Mesenchymal stem cell (in vitro differentiated cells and primary cell): ENCODE data around the gene RPL35A.
A peak's percentile ranks its signal among the peaks of the same experiment; 100 is the strongest.
"Not testable (repeated sequence)": the region's sequence is repeated elsewhere in the genome, so short reads cannot be mapped to it uniquely, and the experiment has no call there.

Experiments
- DNase-seq: peaks from one replicate; pipeline ENCODE4 v3.0.0-alpha.2; 2013
- H2AFZ ChIP-seq: one replicate; pipeline ENCODE4 v1.6.1; 2013; ENCODE audit warnings: low read depth, mild to moderate bottlenecking, control low read depth, inconsistent platforms, low read length, moderate library complexity
- H2AK5ac ChIP-seq: 2 replicates; pipeline ENCODE4 v1.6.1; 2013; ENCODE audit warnings: low read length, moderate library complexity, mild to moderate bottlenecking, inconsistent platforms; ENCODE audit not compliant: severe bottlenecking
- H2BK120ac ChIP-seq: one replicate; pipeline ENCODE4 v1.6.1; 2013; ENCODE audit warnings: low read depth, mild to moderate bottlenecking, inconsistent platforms, low read length, moderate library complexity
- H2BK12ac ChIP-seq, 2 experiments: one replicate each; pipeline ENCODE4 v1.6.1; 2013; ENCODE audit warnings: inconsistent platforms in 2 of 2, low read length in 2 of 2, mild to moderate bottlenecking in 2 of 2, moderate library complexity in 2 of 2, control low read depth in 1 of 2
- H2BK15ac ChIP-seq: one replicate; pipeline ENCODE4 v1.6.1; 2013; ENCODE audit warnings: mild to moderate bottlenecking, low read depth, inconsistent platforms; ENCODE audit not compliant: poor library complexity, severe bottlenecking
- H2BK5ac ChIP-seq: 2 replicates; pipeline ENCODE4 v1.6.1; 2013; ENCODE audit warnings: low read depth, mild to moderate bottlenecking, low read length, control low read depth, inconsistent platforms; ENCODE audit not compliant: poor library complexity, severe bottlenecking
- H3K14ac ChIP-seq, 2 experiments: one replicate each; pipeline ENCODE4 v1.6.1; 2013; ENCODE audit warnings: inconsistent platforms in 2 of 2, low read length in 2 of 2, control low read depth in 1 of 2, mild to moderate bottlenecking in 1 of 2, moderate library complexity in 1 of 2
- H3K18ac ChIP-seq, 2 experiments: one replicate each; pipeline ENCODE4 v1.6.1; 2013; ENCODE audit warnings: inconsistent platforms in 2 of 2, low read length in 2 of 2, control low read depth in 1 of 2, low read depth in 1 of 2, mild to moderate bottlenecking in 1 of 2
- H3K23ac ChIP-seq, 2 experiments: one replicate each; pipeline ENCODE4 v1.6.1; 2013; ENCODE audit warnings: inconsistent platforms in 2 of 2, low read length in 2 of 2, mild to moderate bottlenecking in 2 of 2, moderate library complexity in 2 of 2, control low read depth in 1 of 2
- H3K27ac ChIP-seq: 2 replicates; pipeline ENCODE4 v1.5.1; 2013; ENCODE audit warnings: mild to moderate bottlenecking, moderate library complexity, low read length, control low read depth, inconsistent platforms; ENCODE audit not compliant: poor library complexity, severe bottlenecking
- H3K27me3 ChIP-seq, 2 experiments: 2 replicates each; pipeline versions ENCODE4 v1.6.1 to v1.7.0; 2013; ENCODE audit warnings: low read length in 2 of 2, mild to moderate bottlenecking in 2 of 2, moderate library complexity in 2 of 2, control low read depth in 1 of 2, inconsistent platforms in 1 of 2; ENCODE audit not compliant: control insufficient read depth in 1 of 2, insufficient read depth in 1 of 2
- H3K36me3 ChIP-seq, 2 experiments: 2 replicates each; pipeline versions ENCODE4 v1.6.1 to v1.7.0; 2013; ENCODE audit warnings: low read length in 2 of 2, control low read depth in 1 of 2, inconsistent platforms in 1 of 2, low read depth in 1 of 2, mild to moderate bottlenecking in 1 of 2; ENCODE audit not compliant: insufficient read depth in 2 of 2, control insufficient read depth in 1 of 2
- H3K4ac ChIP-seq, 2 experiments: one replicate each; pipeline ENCODE4 v1.6.1; 2013; ENCODE audit warnings: inconsistent platforms in 2 of 2, low read length in 2 of 2, mild to moderate bottlenecking in 2 of 2, moderate library complexity in 2 of 2, control low read depth in 1 of 2, low read depth in 1 of 2
- H3K4me1 ChIP-seq: 2 replicates; pipeline ENCODE4 v1.6.1; 2013; ENCODE audit warnings: low read depth, low read length, control low read depth; ENCODE audit not compliant: control insufficient read depth, insufficient read depth
- H3K4me2 ChIP-seq: 2 replicates; pipeline ENCODE4 v1.6.1; 2013; ENCODE audit warnings: low read length, mild to moderate bottlenecking, inconsistent platforms; ENCODE audit not compliant: poor library complexity, severe bottlenecking
- H3K4me3 ChIP-seq, 2 experiments: 2 replicates each; pipeline versions ENCODE4 v1.5.1 to v1.7.0; 2013; ENCODE audit warnings: low read length in 2 of 2, mild to moderate bottlenecking in 2 of 2, control low read depth in 1 of 2, low read depth in 1 of 2; ENCODE audit not compliant: insufficient read depth in 1 of 2
- H3K79me1 ChIP-seq: replicated peaks from 2 replicates; pipeline ENCODE4 v1.6.1; 2013; ENCODE audit warnings: mild to moderate bottlenecking, control low read depth, low read length, inconsistent platforms; ENCODE audit not compliant: poor library complexity, severe bottlenecking
- H3K9ac ChIP-seq: 2 replicates; pipeline ENCODE4 v1.7.0; 2013; ENCODE audit warnings: mild to moderate bottlenecking, low read length, moderate library complexity
- H3K9me3 ChIP-seq: 2 replicates; pipeline ENCODE4 v1.7.0; 2013; ENCODE audit warnings: mild to moderate bottlenecking, low read length; ENCODE audit not compliant: control insufficient read depth
- H4K8ac ChIP-seq: one replicate; pipeline ENCODE4 v1.6.1; 2013; ENCODE audit warnings: inconsistent platforms, mild to moderate bottlenecking, low read length, moderate library complexity
- H4K91ac ChIP-seq: one replicate; pipeline ENCODE4 v1.6.1; 2013; ENCODE audit warnings: mild to moderate bottlenecking, low read length, inconsistent platforms
- WGBS: methylation state at CpG from one replicate; pipeline ENCODE4 v1.1.7; 2013; ENCODE audit warnings: mixed read lengths; 5-methylcytosine and 5-hydroxymethylcytosine counted together

The RPL35A gene

DNA sequence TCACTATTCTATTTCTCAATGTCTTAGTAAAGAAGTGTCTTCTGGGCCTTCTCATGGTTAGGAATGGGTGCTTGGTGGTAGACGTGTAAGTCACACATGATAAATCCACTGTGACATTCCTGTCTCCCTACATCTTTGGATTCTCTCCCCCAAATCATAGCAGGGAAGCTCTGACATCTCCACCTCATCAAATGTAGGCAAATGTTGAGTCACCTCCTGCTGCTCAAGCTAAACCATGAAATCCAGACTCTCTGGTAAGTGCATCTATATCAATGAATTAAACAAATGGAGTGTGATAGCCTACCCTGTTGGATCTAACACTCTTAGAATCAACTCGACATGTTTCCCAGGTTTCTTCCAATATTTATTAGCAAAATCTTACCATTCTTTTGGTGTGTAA, 42.8 kb upstream of the RPL35A start:
- Histone ChIP-seq H2AFZ (no peak overlapping the region), H3K4me1 (peaks cover 2% of the 10 kb centered on the region)

GRCh38 chr3:197908550-197908949, 41.4 kb upstream of the RPL35A start:
- H3K23ac ChIP-seq, H3K36me3 ChIP-seq, H3K14ac ChIP-seq, H3K4me3 ChIP-seq, H2BK15ac ChIP-seq, H2BK12ac ChIP-seq, H3K27me3 ChIP-seq, H2AFZ ChIP-seq, H3K4me2 ChIP-seq, H3K27ac ChIP-seq, H3K4ac ChIP-seq, H4K91ac ChIP-seq, H3K9ac ChIP-seq, H2BK5ac ChIP-seq, H3K18ac ChIP-seq, H2AK5ac ChIP-seq, H3K79me1 ChIP-seq, H3K9me3 ChIP-seq, H3K4me1 ChIP-seq, H4K8ac ChIP-seq, H2BK120ac ChIP-seq: not testable (repeated sequence)
- WGBS, result 92% methylated on average over 2 of the region's 2 CpGs
- DNase-seq, result peak; percentile 7

More for the DNA sequence above, 42.8 kb upstream of the RPL35A start:
- Histone ChIP-seq H4K91ac (no peak overlapping the region), H4K8ac (no peak overlapping the region), H3K14ac (no peak overlapping the region), H3K36me3 (no peaks in the 10 kb centered on the region), H3K4ac (no peak overlapping the region), H3K27ac (no peak overlapping the region), H3K4me2 (no peak overlapping the region), H3K23ac (no peak overlapping the region), H3K27me3 (no peaks in the 10 kb centered on the region), H2BK120ac (no peak overlapping the region), H2BK15ac (no peak overlapping the region), H2BK12ac (no peak overlapping the region), H3K4me3 (no peak overlapping the region), H2BK5ac (no peak overlapping the region), H3K79me1 (no peaks in the 10 kb centered on the region), H3K9me3 (peaks cover 5% of the 10 kb centered on the region), H2AK5ac (no peak overlapping the region), H3K9ac (no peak overlapping the region), H3K18ac (no peak overlapping the region)
- WGBS, result 100% methylated on average over 1 of the region's 2 CpGs
- DNase-seq, result no peak

GRCh38 chr3:197908957-197909701, 40.9 kb upstream of the RPL35A start:
- WGBS, result 92% methylated on average over 3 of the region's 4 CpGs
- H2BK12ac ChIP-seq, result no peak overlapping the region

GRCh38 chr3:197912741-197913476, 37.1 kb upstream of the RPL35A start:
- Histone ChIP-seq H3K4me1 (no peaks in the 10 kb centered on the region), H2BK12ac (no peak overlapping the region), H2AK5ac (no peak overlapping the region), H3K27ac (no peak overlapping the region), H3K27me3 (no peaks in the 10 kb centered on the region), H3K9me3 (no peaks in the 10 kb centered on the region), H3K23ac (no peak overlapping the region), H3K4me3 (no peak overlapping the region), H3K4ac (no peak overlapping the region), H2BK5ac (no peak overlapping the region), H4K8ac (no peak overlapping the region), H2AFZ (no peak overlapping the region), H3K9ac (no peak overlapping the region), H3K79me1 (no peaks in the 10 kb centered on the region), H3K14ac (no peak overlapping the region), H3K4me2 (no peak overlapping the region), H2BK15ac (no peak overlapping the region), H4K91ac (no peak overlapping the region), H3K18ac (no peak overlapping the region), H3K36me3 (peaks cover 0 to 6% of the 10 kb centered on the region in 2 experiments), H2BK120ac (no peak overlapping the region)
- no peak for DNase-seq
- 93% methylated on average over 28 of the region's 33 CpGs for WGBS

More at GRCh38 chr3:197908957-197909701, 40.9 kb upstream of the RPL35A start:
- peaks cover 2% of the 10 kb centered on the region for H3K4me1 ChIP-seq
- no peak overlapping the region for H2AFZ ChIP-seq
- no peaks in the 10 kb centered on the region for H3K27me3 ChIP-seq
- no peak overlapping the region for H3K23ac ChIP-seq
- H3K4me2 ChIP-seq, result no peak overlapping the region
- no peak overlapping the region for H3K4ac ChIP-seq
- no peaks in the 10 kb centered on the region for H3K9me3 ChIP-seq
- no peak overlapping the region for H4K91ac ChIP-seq
- H4K8ac ChIP-seq, result no peak overlapping the region
- no peak overlapping the region for H3K18ac ChIP-seq
- H3K27ac ChIP-seq, result no peak overlapping the region
- H2BK5ac ChIP-seq, result no peak overlapping the region
- no peak overlapping the region for H3K14ac ChIP-seq
- no peak overlapping the region for H3K9ac ChIP-seq
- H2AK5ac ChIP-seq, result no peak overlapping the region
- no peak overlapping the region for H2BK120ac ChIP-seq
- no peak overlapping the region for H3K4me3 ChIP-seq
- no peaks in the 10 kb centered on the region for H3K79me1 ChIP-seq
- H2BK15ac ChIP-seq, result no peak overlapping the region
- no peak for DNase-seq
- H3K36me3 ChIP-seq, result peaks cover 0 to 6% of the 10 kb centered on the region in 2 experiments
